ENCODE measurements around the gene RXRG.

DNA sequence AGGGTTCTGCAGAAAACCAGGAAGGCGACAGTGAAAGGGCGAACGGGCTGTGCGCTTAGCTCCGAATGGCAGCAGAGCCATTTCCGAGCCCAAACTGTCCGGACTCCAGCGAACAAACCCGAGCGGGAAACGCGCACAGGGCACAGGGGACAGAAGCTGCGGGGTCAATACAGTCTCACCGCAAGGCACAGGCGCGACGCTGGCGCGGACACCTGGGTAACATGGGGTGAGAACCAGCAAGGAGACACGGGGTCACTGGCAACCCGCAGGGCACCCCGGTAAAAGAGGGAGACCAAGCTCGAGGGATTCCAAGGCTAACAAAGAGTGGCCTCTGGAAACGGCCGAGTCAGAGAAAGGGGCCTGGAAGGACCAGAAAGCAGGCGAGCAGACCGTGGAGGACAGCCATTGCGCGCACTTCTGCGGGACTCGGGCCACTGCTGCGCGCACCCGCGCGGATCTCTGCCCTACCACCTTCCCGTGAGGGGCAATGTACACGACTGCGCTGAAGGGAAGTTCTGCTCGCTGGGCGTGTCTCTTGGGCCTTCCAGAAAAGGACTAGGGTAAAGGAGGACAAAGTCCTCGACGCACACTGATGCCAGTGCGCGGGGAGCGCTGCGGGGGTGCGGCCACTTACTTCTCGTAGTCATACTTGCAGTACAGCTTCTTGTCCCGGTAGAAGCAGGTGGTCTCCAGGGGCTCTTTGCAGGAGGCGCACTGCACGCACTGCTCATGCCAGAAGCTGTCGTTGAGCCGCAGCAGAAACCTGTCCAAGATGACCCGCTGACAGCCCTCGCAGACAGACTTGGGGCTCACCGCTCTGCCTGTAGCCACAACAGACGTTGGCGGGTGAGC, 92.3 kb downstream of the RXRG start:
- TF ChIP-seq CTCF (IDR thresholded peaks at IDR 0.05; ENCODE audit: poor library complexity) (no peak), EZH2 (IDR thresholded peaks at IDR 0.05; ENCODE audit: borderline replicate concordance) (peak; percentile 5)

Data from hepatocyte (in vitro differentiated cells).